Keratinocyte (primary cell): Measurements from ENCODE around the gene MRPS11.

ENCODE experiments used
- CTCF ChIP-seq, 3 experiments: IDR thresholded peaks in 1 of 3; conservative IDR thresholded peaks in 1 of 3; optimal IDR thresholded peaks in 1 of 3; 2 replicates in 2 of 3; 3 replicates in 1 of 3; pipeline versions ENCODE3 to v1.5.1; 2011; ENCODE audit warnings: low read length in 3 of 3, mild to moderate bottlenecking in 3 of 3, moderate library complexity in 2 of 3, control low read depth in 1 of 3, inconsistent platforms in 1 of 3; ENCODE audit not compliant: insufficient read depth in 2 of 3; ENCODE audit errors: extremely low read depth in 1 of 3
- EZH2 ChIP-seq: IDR thresholded peaks from one replicate; pipeline ENCODE4 v1.6.1; 2012; ENCODE audit warnings: inconsistent platforms, mild to moderate bottlenecking, low read length, moderate library complexity

GRCh38 chr15:88518903-88519302 lies 51.4 kb downstream of the MRPS11 start:
- TF ChIP-seq CTCF (optimal IDR thresholded peaks at IDR 0.05 in 1 of 3, IDR thresholded peaks at IDR 0.05 in 1 of 3, conservative IDR thresholded peaks at IDR 0.05 in 1 of 3; ENCODE audit: extremely low read depth in 1 of 3, insufficient read depth in 2 of 3, low read length in 3 of 3) (no peak), EZH2 (no peak)
